ENCODE results near the gene OOSP4B. TPM values are rescaled to one million over a fixed set of nuclear protein-coding genes. Genes with fewer than 3 reads are reported as not detected.

The OOSP4B gene
- total RNA-seq: not detected in 2 replicates

DNA sequence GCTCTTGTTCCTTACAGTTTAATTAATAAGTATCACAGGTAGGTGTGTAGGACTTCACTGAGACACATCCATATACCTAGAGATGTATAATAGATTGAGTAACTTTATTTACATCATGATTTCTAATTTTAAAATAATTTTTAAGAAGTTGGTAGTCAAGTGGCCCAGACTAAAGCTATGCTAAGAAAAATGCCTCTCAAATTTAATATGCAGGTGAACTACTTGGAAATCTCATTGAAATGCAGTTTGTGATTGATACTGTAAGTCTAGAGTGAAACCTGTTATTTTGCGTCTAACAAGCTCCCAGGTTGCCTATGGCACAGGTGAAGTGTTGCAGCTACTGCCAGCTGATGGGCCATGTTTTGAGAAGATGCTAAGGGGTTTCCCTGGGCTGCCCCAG is at the start of gene OOSP4B:
Gene OOSP4B (plus strand): TSS at position 301 of the 400 bp plus-strand sequence.

DNA sequence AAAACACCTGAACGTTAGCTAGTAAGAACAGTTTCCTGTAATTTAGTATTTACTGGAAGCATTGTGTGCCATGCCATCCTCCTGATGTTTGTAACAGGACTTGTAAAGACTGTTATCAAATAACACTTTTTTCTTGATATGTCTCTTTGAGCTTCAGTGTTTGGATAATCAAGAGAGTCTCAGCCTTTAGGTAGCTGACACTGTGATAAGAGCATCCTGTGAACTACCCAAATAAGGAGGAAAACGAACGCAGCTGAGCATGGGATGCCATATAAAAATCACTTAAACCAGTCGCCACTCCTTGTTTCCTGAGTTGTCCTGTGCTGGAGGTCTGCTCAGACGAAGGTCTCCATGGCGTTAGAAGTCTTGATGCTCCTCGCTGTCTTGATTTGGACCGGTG is 23.1 kb downstream of the OOSP4B start, which contains the start of gene OOSP2:
Gene OOSP2 (plus strand): TSS at position 301 of the 400 bp plus-strand sequence. CDS start 51 bp downstream, at position 352.

DNA sequence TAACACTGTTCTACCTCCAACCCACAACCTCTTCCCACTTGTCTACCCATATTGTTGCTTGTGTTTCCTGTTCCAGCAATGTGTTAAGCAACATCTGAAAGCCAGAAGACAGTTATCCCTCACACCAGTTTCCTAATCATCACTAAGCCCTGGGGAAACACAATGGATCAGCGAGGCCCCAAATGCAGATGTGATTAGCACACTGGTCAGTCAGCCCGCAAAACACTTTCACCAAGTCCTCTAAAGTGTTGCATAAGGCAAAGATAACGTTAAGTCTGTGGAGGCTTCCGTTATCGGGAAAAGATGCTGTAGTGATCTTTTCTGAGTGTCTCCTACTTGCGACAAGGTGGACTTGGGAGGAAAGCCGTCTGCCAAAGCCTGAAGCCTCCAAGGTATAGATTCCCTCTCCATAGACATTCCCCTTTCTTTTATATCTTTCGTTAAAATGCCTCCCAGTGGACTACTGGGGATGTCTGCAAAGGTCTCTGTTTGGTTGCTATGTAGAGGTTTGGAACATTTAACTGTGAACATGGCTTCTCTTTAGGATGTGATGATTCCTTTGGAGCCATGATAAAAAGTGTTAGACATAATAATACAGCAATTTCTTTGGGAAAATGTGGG is 39.5 kb downstream of the OOSP4B start, which contains the start of gene MS4A3:
Gene MS4A3 (plus strand): TSS at position 317 of the 621 bp plus-strand sequence. CDS start 4,496 bp downstream, outside the sequence.

Other genes with a start within 250 kb of the OOSP4B start
- 19.9 and 37.5 TPM in 2 replicates for gene MRPL16, start 206.4 kb upstream of the OOSP4B start, total RNA-seq
- not detected in 2 replicates for gene CBLIF, start 171.7 kb upstream of the OOSP4B start, total RNA-seq
- gene TCN1, start 150.7 kb upstream of the OOSP4B start, total RNA-seq: not detected in 2 replicates
- gene OOSP3, start 138.4 kb upstream of the OOSP4B start, total RNA-seq: not detected in 2 replicates
- gene OOSP1, start 78.7 kb upstream of the OOSP4B start, total RNA-seq: not detected in 2 replicates
- gene OOSP4A, start 53.1 kb upstream of the OOSP4B start, total RNA-seq: not detected in 2 replicates
- gene OOSP2, start 23.2 kb downstream of the OOSP4B start, total RNA-seq: not detected in 2 replicates
- not detected in 2 replicates for gene MS4A3, start 39.5 kb downstream of the OOSP4B start, total RNA-seq
- not detected in 2 replicates for gene MS4A2, start 71.5 kb downstream of the OOSP4B start, total RNA-seq
- not detected in 2 replicates for gene MS4A6A, start 165.9 kb downstream of the OOSP4B start, total RNA-seq
- not detected in 2 replicates for gene MS4A4E, start 226.0 kb downstream of the OOSP4B start, total RNA-seq

Data from placental pericyte (primary cell).